GM23248 (cell line): Measurements from ENCODE around the gene ENPP6.

Source experiments
- EZH2 ChIP-seq: fragments of 200-600 bp; sonication (generic); IDR thresholded peaks from 2 replicates; pipeline ENCODE4 v1.6.1; 2018; ENCODE audit warnings: antibody characterized with exemption, mild to moderate bottlenecking; ENCODE audit not compliant: insufficient read depth, poor library complexity, severe bottlenecking
- EZH2phosphoT487 ChIP-seq: fragments of 200-600 bp; sonication (generic); IDR thresholded peaks from 2 replicates; pipeline ENCODE4 v1.6.1; 2018; ENCODE audit warnings: antibody characterized with exemption, moderate library complexity, mild to moderate bottlenecking, low read depth; ENCODE audit not compliant: insufficient read depth

GRCh38 chr4:184200296-184200695, 17.4 kb downstream of the ENPP6 start:
- TF ChIP-seq EZH2 = no peak
- TF ChIP-seq EZH2phosphoT487 = no peak
